ENCODE measurements around the gene PXT1.
"Not testable (repeated sequence)": the region's sequence is repeated elsewhere in the genome, so short reads cannot be mapped to it uniquely, and the experiment has no call there.

PXT1 gene

GRCh38 chr6:36484736-36485135 is 42.1 kb upstream of the PXT1 start:
- H3K4me3 ChIP-seq (replicated peaks; ENCODE audit: low read depth, low read length): no peak overlapping the region
- no peak for DNase-seq (ENCODE audit: extremely low read depth, low read depth)
- TF ChIP-seq CTCF (IDR thresholded peaks at IDR 0.05; ENCODE audit: low read depth, low read length, missing control alignments): no peak

- not testable (repeated sequence) for H3K4me3 ChIP-seq (replicated peaks; ENCODE audit: low read depth, low read length); DNase-seq (ENCODE audit: extremely low read depth, low read depth)
Observed at GRCh38 chr6:36483326-36483725, 40.7 kb upstream of the PXT1 start.

- no peak for TF ChIP-seq CTCF (IDR thresholded peaks at IDR 0.05; ENCODE audit: low read depth, low read length, missing control alignments)
- DNase-seq (ENCODE audit: extremely low read depth, low read depth): no peak
- H3K4me3 ChIP-seq (replicated peaks; ENCODE audit: low read depth, low read length): no peak overlapping the region
Observed at GRCh38 chr6:36479256-36479655, 36.6 kb upstream of the PXT1 start.

GRCh38 chr6:36478051-36478526 is 35.4 kb upstream of the PXT1 start:
- no peak for TF ChIP-seq CTCF (IDR thresholded peaks at IDR 0.05; ENCODE audit: low read depth, low read length, missing control alignments)

GRCh38 chr6:36469946-36470345 is 27.3 kb upstream of the PXT1 start:
- TF ChIP-seq CTCF (IDR thresholded peaks at IDR 0.05; ENCODE audit: low read depth, low read length, missing control alignments): no peak
- no peak overlapping the region for H3K4me3 ChIP-seq (replicated peaks; ENCODE audit: low read depth, low read length)
- no peak for DNase-seq (ENCODE audit: extremely low read depth, low read depth)

More at GRCh38 chr6:36478051-36478526, 35.4 kb upstream of the PXT1 start:
- H3K4me3 ChIP-seq (replicated peaks; ENCODE audit: low read depth, low read length): no peak overlapping the region
- DNase-seq (ENCODE audit: extremely low read depth, low read depth): no peak

- TF ChIP-seq CTCF (IDR thresholded peaks at IDR 0.05; ENCODE audit: low read depth, low read length, missing control alignments): no peak
- H3K4me3 ChIP-seq (replicated peaks; ENCODE audit: low read depth, low read length): no peak overlapping the region
- DNase-seq (ENCODE audit: extremely low read depth, low read depth): no peak
Observed at GRCh38 chr6:36469148-36469661, 26.6 kb upstream of the PXT1 start.

GRCh38 chr6:36467625-36468024 is 25.0 kb upstream of the PXT1 start:
- TF ChIP-seq CTCF (IDR thresholded peaks at IDR 0.05; ENCODE audit: low read depth, low read length, missing control alignments): no peak
- no peak for DNase-seq (ENCODE audit: extremely low read depth, low read depth)
- no peak overlapping the region for H3K4me3 ChIP-seq (replicated peaks; ENCODE audit: low read depth, low read length)
